ENCODE measurements around the gene RASA1. TPM values are rescaled to one million over a fixed set of nuclear protein-coding genes. Genes with fewer than 3 reads are reported as not detected.
"Not testable (repeated sequence)": the region's sequence is repeated elsewhere in the genome, so short reads cannot be mapped to it uniquely, and the experiment has no call there.

Gene RASA1
- total and polyA plus RNA-seq, 2 experiments from 2014 or later = 32.1 to 67.8 TPM

DNA sequence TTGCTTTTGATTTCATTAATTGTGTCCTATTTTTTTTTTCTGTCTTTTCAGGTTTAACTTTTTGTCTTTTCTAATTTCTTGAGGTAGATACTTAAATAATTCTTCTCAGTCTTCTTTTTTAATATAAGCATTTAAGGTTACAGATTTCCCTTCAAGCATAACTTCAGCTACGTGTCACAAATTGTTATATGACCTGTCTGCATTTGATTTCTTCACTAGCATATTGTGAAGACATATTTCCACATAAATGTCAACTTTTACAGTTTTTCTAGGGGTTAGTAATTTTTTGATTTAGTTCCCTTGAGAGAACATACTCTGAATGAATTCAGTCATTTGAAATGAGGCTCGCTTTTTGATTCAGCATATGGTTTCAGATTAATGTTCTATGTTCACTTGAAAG, 35.6 kb downstream of the RASA1 start:
- H3K4me1 ChIP-seq (ENCODE audit: insufficient read depth) = peaks cover 49% of the 10 kb centered on the region
- DNase-seq = no peak
- H3K27ac ChIP-seq = no peak overlapping the region
- peaks cover 20% of the 10 kb centered on the region for H3K36me3 ChIP-seq (ENCODE audit: low read depth)
- H3K9me3 ChIP-seq (ENCODE audit: low read depth) = no peaks in the 10 kb centered on the region
- 97 to 98% methylated on average over 2 of the region's 2 CpGs for WGBS, 2 experiments (ENCODE audit: low coverage in 1 of 2, low lambda C conversion rate in 2 of 2, missing lambda C conversion rate in 2 of 2)
- in situ Hi-C loops (cut with MboI) = no loop called here
- no peak overlapping the region for H3K4me3 ChIP-seq
- no peak overlapping the region for H2AFZ ChIP-seq
- H3K79me2 ChIP-seq (ENCODE audit: insufficient read depth) = peaks cover 99% of the 10 kb centered on the region
- peaks cover 56% of the 10 kb centered on the region for H3F3A ChIP-seq (ENCODE audit: insufficient read depth)
- TF ChIP-seq EZH2 (IDR thresholded peaks at IDR 0.05; ENCODE audit: insufficient read depth, poor library complexity, severe bottlenecking) = no peak
- TF ChIP-seq EZH2phosphoT487 (IDR thresholded peaks at IDR 0.05; ENCODE audit: insufficient read depth, low read depth) = no peak
- H4K20me1 ChIP-seq (ENCODE audit: insufficient read depth) = 0 out of 2 replicates have a peak, but pooled peaks cover 6% of the 10 kb centered on the region
- H3K27me3 ChIP-seq (replicated peaks; ENCODE audit: insufficient read depth) = no peaks in the 10 kb centered on the region
- no peaks in the 10 kb centered on the region for H3K9me2 ChIP-seq (ENCODE audit: insufficient read depth)
- no peak overlapping the region for H3K4me2 ChIP-seq (ENCODE audit: unreplicated experiment)
- H3K9ac ChIP-seq = no peak overlapping the region

DNA sequence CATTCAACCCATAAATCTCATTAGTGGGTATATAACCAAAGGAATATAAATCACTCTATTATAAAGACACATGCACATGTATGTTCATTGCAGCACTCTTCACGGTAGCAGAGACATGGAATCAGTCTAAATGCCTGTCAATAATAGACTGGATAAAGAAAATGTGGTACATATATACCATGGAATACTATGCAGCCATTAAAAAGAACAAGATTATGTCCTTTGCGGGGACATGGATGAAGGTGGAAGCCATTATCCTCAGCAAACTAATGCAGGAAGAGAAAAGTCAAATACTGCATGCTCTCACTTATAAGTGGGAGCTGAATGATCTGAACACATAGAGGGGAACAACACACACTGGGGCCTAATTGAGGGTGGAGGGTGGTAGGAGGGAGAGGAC, 38.4 kb downstream of the RASA1 start:
- H3K9ac ChIP-seq; H3K9me2 ChIP-seq (ENCODE audit: insufficient read depth); in situ Hi-C loops (cut with MboI); H3K27me3 ChIP-seq (replicated peaks; ENCODE audit: insufficient read depth); H3K9me3 ChIP-seq (ENCODE audit: low read depth); H3K4me3 ChIP-seq; H3K27ac ChIP-seq; H3K4me2 ChIP-seq (ENCODE audit: unreplicated experiment); DNase-seq; H2AFZ ChIP-seq; H4K20me1 ChIP-seq (ENCODE audit: insufficient read depth): not testable (repeated sequence)
- Histone ChIP-seq H3K4me1 (ENCODE audit: insufficient read depth) (peaks cover 38% of the 10 kb centered on the region), H3K36me3 (ENCODE audit: low read depth) (peaks cover 20% of the 10 kb centered on the region), H3K79me2 (ENCODE audit: insufficient read depth) (peaks cover 100% of the 10 kb centered on the region), H3F3A (ENCODE audit: insufficient read depth) (peaks cover 43% of the 10 kb centered on the region)
- 95 to 97% methylated on average over 2 of the region's 2 CpGs for WGBS, 2 experiments (ENCODE audit: low coverage in 1 of 2, low lambda C conversion rate in 2 of 2, missing lambda C conversion rate in 2 of 2)

DNA sequence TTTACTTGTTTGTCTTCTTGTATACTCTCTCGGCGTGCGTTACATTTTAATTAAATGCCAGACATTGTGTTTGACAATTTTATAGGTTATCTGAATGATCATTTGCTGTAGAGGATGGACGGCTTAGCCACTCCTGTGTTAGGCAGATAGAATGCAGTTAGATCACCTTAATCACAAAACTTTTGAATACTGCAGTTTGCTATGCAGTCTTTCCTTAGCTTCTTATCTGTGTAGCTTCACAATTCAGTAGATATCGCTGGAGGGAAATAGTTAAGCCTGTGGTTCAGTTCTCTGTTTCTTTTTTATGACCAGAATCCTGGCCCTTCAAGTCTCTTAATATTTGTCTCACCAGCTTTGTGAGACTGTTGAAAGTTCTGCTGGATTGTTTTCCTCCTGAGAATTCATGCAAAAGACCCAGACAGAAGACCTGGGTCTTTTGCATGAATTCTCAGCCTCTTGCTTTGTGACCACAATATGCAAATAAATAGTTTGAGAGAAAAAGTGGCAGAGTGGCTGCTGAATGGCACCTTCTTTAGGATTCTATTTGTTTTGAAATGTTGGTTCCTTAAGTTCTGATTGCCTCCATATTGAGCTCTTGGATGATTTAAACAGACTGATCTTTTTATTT, 40.2 kb downstream of the RASA1 start:
- Histone ChIP-seq H3K4me3 (no peak overlapping the region), H3K36me3 (ENCODE audit: low read depth) (peaks cover 20% of the 10 kb centered on the region), H2AFZ (no peak overlapping the region), H3K9me3 (ENCODE audit: low read depth) (no peaks in the 10 kb centered on the region), H3K79me2 (ENCODE audit: insufficient read depth) (peaks cover 100% of the 10 kb centered on the region), H3K27me3 (replicated peaks; ENCODE audit: insufficient read depth) (no peaks in the 10 kb centered on the region), H3K4me2 (ENCODE audit: unreplicated experiment) (no peak overlapping the region), H4K20me1 (ENCODE audit: insufficient read depth) (no peaks in the 10 kb centered on the region), H3F3A (ENCODE audit: insufficient read depth) (peaks cover 27% of the 10 kb centered on the region), H3K9ac (no peak overlapping the region), H3K4me1 (ENCODE audit: insufficient read depth) (peaks cover 32% of the 10 kb centered on the region), H3K27ac (no peak overlapping the region), H3K9me2 (ENCODE audit: insufficient read depth) (no peaks in the 10 kb centered on the region)
- no peak for DNase-seq
- 83 to 86% methylated on average over 5 of the region's 5 CpGs for WGBS, 2 experiments (ENCODE audit: low coverage in 1 of 2, low lambda C conversion rate in 2 of 2, missing lambda C conversion rate in 2 of 2)
- TF ChIP-seq EZH2phosphoT487 (IDR thresholded peaks at IDR 0.05; ENCODE audit: insufficient read depth, low read depth) (no peak), EZH2 (IDR thresholded peaks at IDR 0.05; ENCODE audit: insufficient read depth, poor library complexity, severe bottlenecking) (no peak)
- in situ Hi-C loops (cut with MboI) = no loop called here

DNA sequence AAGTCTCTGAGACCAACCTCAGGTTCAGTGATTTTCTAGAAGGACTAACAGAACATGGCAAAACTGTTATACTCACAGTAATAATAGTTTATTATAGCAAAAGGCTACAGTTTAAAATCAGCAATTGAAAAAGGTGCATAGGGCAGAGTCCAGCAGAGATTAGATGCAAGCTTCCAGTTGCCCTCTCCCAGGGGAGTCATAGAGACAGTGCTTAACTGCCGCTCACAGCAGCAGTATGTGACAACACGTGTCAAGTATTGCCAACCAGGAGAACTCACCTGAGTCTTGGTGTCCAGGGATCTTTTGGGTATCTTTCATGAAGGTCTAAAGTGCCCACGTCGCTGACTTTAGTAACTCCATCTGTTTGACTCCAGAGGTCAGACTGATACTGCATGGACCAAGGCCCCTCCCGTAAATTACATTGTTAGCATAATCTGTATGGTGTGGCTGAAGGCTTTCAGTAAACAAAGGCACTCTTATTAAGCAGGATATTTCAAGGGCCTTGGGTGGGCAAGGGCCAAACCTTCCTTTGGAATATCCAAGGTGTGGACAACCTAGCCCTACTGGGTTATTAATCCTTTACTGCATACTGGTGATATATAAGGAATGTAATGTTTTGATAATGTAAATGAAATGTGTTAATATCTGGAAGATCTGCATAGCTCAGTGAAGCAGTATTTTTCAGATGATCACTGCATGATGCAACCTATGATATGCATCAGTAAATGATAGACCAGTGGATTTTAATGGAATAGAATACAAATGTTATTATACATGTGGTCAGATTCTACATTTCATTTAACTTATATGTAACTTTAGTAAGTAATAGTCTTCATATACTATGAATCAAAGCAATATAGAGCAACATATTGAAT, 44.0 kb downstream of the RASA1 start:
- H3K4me1 ChIP-seq (ENCODE audit: insufficient read depth) = peaks cover 26% of the 10 kb centered on the region
- no peak overlapping the region for H3K4me2 ChIP-seq (ENCODE audit: unreplicated experiment)
- no peaks in the 10 kb centered on the region for H3K9me2 ChIP-seq (ENCODE audit: insufficient read depth)
- no peaks in the 10 kb centered on the region for H4K20me1 ChIP-seq (ENCODE audit: insufficient read depth)
- H2AFZ ChIP-seq = no peak overlapping the region
- in situ Hi-C loops (cut with MboI) = no loop called here
- H3K79me2 ChIP-seq (ENCODE audit: insufficient read depth) = peaks cover 100% of the 10 kb centered on the region
- no peak overlapping the region for H3K9ac ChIP-seq
- 0 out of 2 replicates have a peak overlapping the region, but pooled peaks have one; percentile 12 for H3K27ac ChIP-seq
- TF ChIP-seq EZH2 (IDR thresholded peaks at IDR 0.05; ENCODE audit: insufficient read depth, poor library complexity, severe bottlenecking) = no peak
- TF ChIP-seq EZH2phosphoT487 (IDR thresholded peaks at IDR 0.05; ENCODE audit: insufficient read depth, low read depth) = no peak
- H3F3A ChIP-seq (ENCODE audit: insufficient read depth) = no peaks in the 10 kb centered on the region
- peak; percentile 22 for DNase-seq
- no peaks in the 10 kb centered on the region for H3K27me3 ChIP-seq (replicated peaks; ENCODE audit: insufficient read depth)
- WGBS, 2 experiments (ENCODE audit: low coverage in 1 of 2, low lambda C conversion rate in 2 of 2, missing lambda C conversion rate in 2 of 2) = 76 to 87% methylated on average over 5 of the region's 5 CpGs
- H3K36me3 ChIP-seq (ENCODE audit: low read depth) = no peaks in the 10 kb centered on the region
- H3K9me3 ChIP-seq (ENCODE audit: low read depth) = no peaks in the 10 kb centered on the region
- no peak overlapping the region for H3K4me3 ChIP-seq
